ENCODE data around the gene BRD7.

The BRD7 gene

DNA sequence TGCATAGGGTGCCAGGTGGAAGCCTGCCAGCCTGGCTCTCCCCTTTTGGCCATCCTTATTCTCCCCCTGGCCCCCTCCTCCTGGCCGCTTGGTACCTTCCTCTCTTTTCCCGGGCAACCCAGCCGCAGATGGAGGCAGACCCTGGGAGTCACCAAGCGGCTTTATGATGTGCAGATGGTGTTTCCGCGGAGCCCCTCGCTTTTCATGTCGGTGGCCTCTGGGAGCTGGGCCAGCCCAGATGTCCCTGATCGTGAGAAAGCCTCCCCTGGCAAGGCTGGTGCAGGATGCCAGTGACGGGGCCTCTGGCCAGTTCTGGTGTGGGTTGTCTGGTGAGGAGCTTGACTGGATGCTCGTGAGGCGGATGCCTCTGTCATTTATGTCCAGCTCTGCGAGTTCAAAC, 18.0 kb upstream of the BRD7 start:
- no peak overlapping the region for H3K4me3 ChIP-seq (ENCODE audit: low read length)
- 92% methylated on average over 13 of the region's 13 CpGs for WGBS

GRCh38 chr16:50386139-50386538, 17.4 kb upstream of the BRD7 start:
- no peak overlapping the region for H3K4me3 ChIP-seq (ENCODE audit: low read length)
- H3K4me1 ChIP-seq (ENCODE audit: insufficient read depth, low read length) = peaks cover 4% of the 10 kb centered on the region; the same call in 1 of the 2 replicates
- H3K36me3 ChIP-seq (ENCODE audit: insufficient read depth, low read length) = no peaks in the 10 kb centered on the region
- H3K27ac ChIP-seq (ENCODE audit: low read depth, low read length) = no peak overlapping the region
- no peak overlapping the region for H3K9ac ChIP-seq (ENCODE audit: low read depth, low read length)
- H3K27me3 ChIP-seq (ENCODE audit: insufficient read depth, low read length) = no peaks in the 10 kb centered on the region
- no peaks in the 10 kb centered on the region for H3K9me3 ChIP-seq (ENCODE audit: insufficient read depth, low read depth, low read length)
- WGBS = 84% methylated on average over 5 of the region's 5 CpGs

More for the DNA sequence above, 18.0 kb upstream of the BRD7 start:
- H3K9ac ChIP-seq (ENCODE audit: low read depth, low read length) = no peak overlapping the region
- peaks cover 5% of the 10 kb centered on the region; the same call in 1 of the 2 replicates for H3K4me1 ChIP-seq (ENCODE audit: insufficient read depth, low read length)
- no peak overlapping the region for H3K27ac ChIP-seq (ENCODE audit: low read depth, low read length)
- H3K27me3 ChIP-seq (ENCODE audit: insufficient read depth, low read length) = no peaks in the 10 kb centered on the region
- H3K36me3 ChIP-seq (ENCODE audit: insufficient read depth, low read length) = no peaks in the 10 kb centered on the region
- H3K9me3 ChIP-seq (ENCODE audit: insufficient read depth, low read depth, low read length) = no peaks in the 10 kb centered on the region

- Histone ChIP-seq H3K27ac (ENCODE audit: low read depth, low read length) (no peak overlapping the region), H3K9me3 (ENCODE audit: insufficient read depth, low read depth, low read length) (no peaks in the 10 kb centered on the region), H3K9ac (ENCODE audit: low read depth, low read length) (no peak overlapping the region), H3K27me3 (ENCODE audit: insufficient read depth, low read length) (no peaks in the 10 kb centered on the region), H3K4me1 (ENCODE audit: insufficient read depth, low read length) (no peaks in the 10 kb centered on the region), H3K36me3 (ENCODE audit: insufficient read depth, low read length) (no peaks in the 10 kb centered on the region), H3K4me3 (ENCODE audit: low read length) (no peak overlapping the region)
- WGBS = 92% methylated on average over 7 of the region's 7 CpGs
Measured at GRCh38 chr16:50384500-50385135, 15.8 kb upstream of the BRD7 start.

DNA sequence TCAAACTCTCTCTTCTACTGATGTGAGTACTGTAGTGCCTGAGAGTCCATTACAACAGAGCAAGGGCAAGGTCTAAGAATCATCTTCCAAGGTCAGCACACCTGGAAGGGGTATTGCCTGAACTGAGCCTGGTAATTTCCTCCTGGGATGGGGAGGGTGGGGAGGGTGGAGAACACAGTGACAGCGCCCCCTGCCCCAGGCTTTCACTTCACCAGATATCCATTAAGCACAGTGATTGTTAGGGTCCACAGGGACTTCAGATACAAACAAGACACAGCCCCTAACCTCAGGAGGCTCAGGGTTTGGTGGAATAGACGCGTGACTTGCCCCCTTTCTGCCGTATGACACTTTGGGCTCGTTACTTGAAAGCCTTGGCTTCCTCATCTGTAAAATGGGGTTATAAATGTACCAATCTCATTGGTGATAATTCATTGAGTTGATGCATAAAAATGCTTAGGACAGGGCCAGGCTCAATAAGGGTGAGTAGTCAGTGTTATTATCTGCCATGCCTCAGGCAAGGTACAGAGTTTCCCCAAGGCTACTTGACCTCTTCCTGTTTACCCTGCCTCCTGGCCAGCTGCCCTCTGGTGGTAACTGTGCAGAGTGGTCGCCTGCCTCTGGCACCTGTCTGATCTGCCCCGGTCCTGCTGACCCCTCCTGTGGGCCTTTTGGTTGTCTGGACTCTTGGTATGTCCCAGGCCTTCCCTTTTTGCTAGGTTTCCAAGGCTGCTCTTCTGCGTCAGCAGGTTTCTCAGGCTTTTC, 13.1 kb upstream of the BRD7 start:
- Histone ChIP-seq H3K4me1 (ENCODE audit: insufficient read depth, low read length) (no peaks in the 10 kb centered on the region), H3K4me3 (ENCODE audit: low read length) (no peak overlapping the region), H3K9ac (ENCODE audit: low read depth, low read length) (no peak overlapping the region), H3K27me3 (ENCODE audit: insufficient read depth, low read length) (no peaks in the 10 kb centered on the region), H3K27ac (ENCODE audit: low read depth, low read length) (no peak overlapping the region), H3K9me3 (ENCODE audit: insufficient read depth, low read depth, low read length) (no peaks in the 10 kb centered on the region), H3K36me3 (ENCODE audit: insufficient read depth, low read length) (no peaks in the 10 kb centered on the region)
- 74% methylated on average over 8 of the region's 8 CpGs for WGBS

- no peak overlapping the region for H3K4me3 ChIP-seq (ENCODE audit: low read length)
- H3K4me1 ChIP-seq (ENCODE audit: insufficient read depth, low read length) = no peaks in the 10 kb centered on the region
- no peaks in the 10 kb centered on the region for H3K27me3 ChIP-seq (ENCODE audit: insufficient read depth, low read length)
- H3K36me3 ChIP-seq (ENCODE audit: insufficient read depth, low read length) = no peaks in the 10 kb centered on the region
- no peak overlapping the region for H3K27ac ChIP-seq (ENCODE audit: low read depth, low read length)
- H3K9me3 ChIP-seq (ENCODE audit: insufficient read depth, low read depth, low read length) = no peaks in the 10 kb centered on the region
- no peak overlapping the region for H3K9ac ChIP-seq (ENCODE audit: low read depth, low read length)
Measured at GRCh38 chr16:50378417-50378816, 9.6 kb upstream of the BRD7 start.

DNA sequence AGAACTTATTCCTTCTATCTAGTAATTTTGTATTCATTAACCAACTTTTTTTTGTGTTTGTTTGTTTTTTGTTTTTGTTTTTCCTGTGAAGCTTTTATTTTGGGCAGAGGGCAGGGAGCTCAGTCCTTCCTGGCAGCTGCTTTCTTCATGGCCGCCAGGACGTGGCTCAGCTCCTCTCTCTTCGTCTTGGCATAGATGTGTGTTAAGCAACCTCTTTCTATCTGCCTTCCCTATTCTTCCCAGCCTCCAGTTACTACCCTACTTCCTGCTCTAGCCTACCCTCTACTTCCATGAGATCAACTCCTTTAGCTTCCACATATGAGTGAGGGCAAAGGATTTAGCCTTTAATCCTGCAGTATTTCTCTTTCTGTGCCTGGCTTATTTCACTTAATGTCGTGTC, 8.2 kb upstream of the BRD7 start:
- H3K27me3 ChIP-seq (ENCODE audit: insufficient read depth, low read length) = no peaks in the 10 kb centered on the region
- H3K4me1 ChIP-seq (ENCODE audit: insufficient read depth, low read length) = no peaks in the 10 kb centered on the region
- no peak overlapping the region for H3K27ac ChIP-seq (ENCODE audit: low read depth, low read length)
- H3K36me3 ChIP-seq (ENCODE audit: insufficient read depth, low read length) = no peaks in the 10 kb centered on the region
- H3K9ac ChIP-seq (ENCODE audit: low read depth, low read length) = no peak overlapping the region
- 94% methylated on average over 4 of the region's 4 CpGs for WGBS
- H3K9me3 ChIP-seq (ENCODE audit: insufficient read depth, low read depth, low read length) = no peaks in the 10 kb centered on the region
- H3K4me3 ChIP-seq (ENCODE audit: low read length) = no peak overlapping the region

DNA sequence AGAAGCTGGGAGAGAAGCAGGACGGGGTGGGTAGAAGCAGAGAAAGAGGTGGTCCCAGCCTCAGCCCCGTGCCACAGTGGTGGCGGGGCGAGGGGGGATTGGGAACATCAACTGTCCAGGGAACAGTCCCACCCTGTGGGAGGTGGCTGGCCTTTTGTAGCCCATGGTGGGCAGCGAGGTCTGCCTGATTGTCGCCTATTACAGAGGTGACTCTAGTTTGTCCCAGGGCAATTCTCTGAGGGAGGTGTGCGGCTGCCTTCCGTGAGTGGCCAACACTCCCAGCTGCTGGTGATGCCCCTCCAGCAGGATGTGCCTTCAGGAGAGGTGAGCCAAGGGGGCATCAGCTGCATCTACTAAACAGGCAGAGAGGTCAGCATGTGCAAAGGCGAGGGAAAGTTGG, 5.0 kb upstream of the BRD7 start:
- H3K9ac ChIP-seq (ENCODE audit: low read depth, low read length) = no peak overlapping the region
- H3K4me1 ChIP-seq (ENCODE audit: insufficient read depth, low read length) = peaks cover 4% of the 10 kb centered on the region; the same call in 1 of the 2 replicates
- H3K27me3 ChIP-seq (ENCODE audit: insufficient read depth, low read length) = no peaks in the 10 kb centered on the region
- no peak overlapping the region for H3K4me3 ChIP-seq (ENCODE audit: low read length)
- WGBS = 93% methylated on average over 9 of the region's 9 CpGs
- no peak overlapping the region for H3K27ac ChIP-seq (ENCODE audit: low read depth, low read length)
- no peaks in the 10 kb centered on the region for H3K9me3 ChIP-seq (ENCODE audit: insufficient read depth, low read depth, low read length)
- H3K36me3 ChIP-seq (ENCODE audit: insufficient read depth, low read length) = no peaks in the 10 kb centered on the region

GRCh38 chr16:50373345-50373701, 4.5 kb upstream of the BRD7 start:
- Histone ChIP-seq H3K4me3 (ENCODE audit: low read length) (no peak overlapping the region), H3K9ac (ENCODE audit: low read depth, low read length) (no peak overlapping the region), H3K27me3 (ENCODE audit: insufficient read depth, low read length) (no peaks in the 10 kb centered on the region), H3K9me3 (ENCODE audit: insufficient read depth, low read depth, low read length) (no peaks in the 10 kb centered on the region), H3K4me1 (ENCODE audit: insufficient read depth, low read length) (peaks cover 4% of the 10 kb centered on the region; the same call in 1 of the 2 replicates), H3K36me3 (ENCODE audit: insufficient read depth, low read length) (no peaks in the 10 kb centered on the region), H3K27ac (ENCODE audit: low read depth, low read length) (no peak overlapping the region)
- 92% methylated on average over 4 of the region's 4 CpGs for WGBS

GRCh38 chr16:50372611-50373344, 4.0 kb upstream of the BRD7 start:
- no peak overlapping the region for H3K9ac ChIP-seq (ENCODE audit: low read depth, low read length)
- no peak overlapping the region for H3K27ac ChIP-seq (ENCODE audit: low read depth, low read length)
- no peaks in the 10 kb centered on the region for H3K9me3 ChIP-seq (ENCODE audit: insufficient read depth, low read depth, low read length)
- H3K4me3 ChIP-seq (ENCODE audit: low read length) = no peak overlapping the region
- H3K36me3 ChIP-seq (ENCODE audit: insufficient read depth, low read length) = no peaks in the 10 kb centered on the region
- H3K27me3 ChIP-seq (ENCODE audit: insufficient read depth, low read length) = no peaks in the 10 kb centered on the region
- 86% methylated on average over 10 of the region's 10 CpGs for WGBS
- H3K4me1 ChIP-seq (ENCODE audit: insufficient read depth, low read length) = peaks cover 5% of the 10 kb centered on the region; the same call in 1 of the 2 replicates

DNA sequence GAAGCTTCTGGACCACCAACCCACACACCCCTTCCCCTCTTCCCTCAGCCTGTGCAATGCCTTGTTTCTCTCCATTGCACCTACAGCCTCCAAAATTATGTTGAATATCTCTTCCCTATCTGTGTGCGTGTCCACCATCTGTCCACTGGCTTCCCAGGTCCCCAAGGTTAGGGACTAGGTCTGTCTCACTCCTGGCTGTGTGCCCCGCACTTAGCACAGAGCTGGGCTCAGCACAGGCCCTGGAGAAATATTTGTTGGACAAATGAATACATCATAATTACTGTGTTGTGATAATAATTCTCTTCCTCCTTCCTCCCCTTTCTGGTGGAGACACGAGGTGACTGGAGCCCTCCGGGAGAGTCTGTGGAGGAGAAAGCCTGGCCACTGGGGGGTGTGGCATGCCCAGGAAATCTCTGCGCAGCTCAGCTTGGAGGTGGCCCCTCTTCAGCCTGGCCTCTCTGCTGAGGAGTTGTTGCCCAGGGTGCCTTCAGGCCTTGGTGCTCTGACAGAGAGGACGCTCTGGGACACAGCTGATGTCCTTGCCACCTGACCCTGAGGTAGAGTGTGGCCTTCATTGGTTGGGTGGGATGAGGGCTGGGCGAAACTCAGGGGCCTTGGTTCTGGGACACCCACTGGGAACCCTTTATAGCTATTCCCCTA, 3.3 kb upstream of the BRD7 start:
- Histone ChIP-seq H3K36me3 (ENCODE audit: insufficient read depth, low read length) (peaks cover 4% of the 10 kb centered on the region; the same call in 1 of the 2 replicates), H3K27ac (ENCODE audit: low read depth, low read length) (no peak overlapping the region), H3K9ac (ENCODE audit: low read depth, low read length) (no peak overlapping the region), H3K4me1 (ENCODE audit: insufficient read depth, low read length) (peaks cover 11% of the 10 kb centered on the region), H3K9me3 (ENCODE audit: insufficient read depth, low read depth, low read length) (no peaks in the 10 kb centered on the region), H3K4me3 (ENCODE audit: low read length) (no peak overlapping the region), H3K27me3 (ENCODE audit: insufficient read depth, low read length) (no peaks in the 10 kb centered on the region)
- 67% methylated on average over 6 of the region's 7 CpGs for WGBS

Measured in HUES64 (cell line).